ENCODE measurements around the gene ULK1.

DNA sequence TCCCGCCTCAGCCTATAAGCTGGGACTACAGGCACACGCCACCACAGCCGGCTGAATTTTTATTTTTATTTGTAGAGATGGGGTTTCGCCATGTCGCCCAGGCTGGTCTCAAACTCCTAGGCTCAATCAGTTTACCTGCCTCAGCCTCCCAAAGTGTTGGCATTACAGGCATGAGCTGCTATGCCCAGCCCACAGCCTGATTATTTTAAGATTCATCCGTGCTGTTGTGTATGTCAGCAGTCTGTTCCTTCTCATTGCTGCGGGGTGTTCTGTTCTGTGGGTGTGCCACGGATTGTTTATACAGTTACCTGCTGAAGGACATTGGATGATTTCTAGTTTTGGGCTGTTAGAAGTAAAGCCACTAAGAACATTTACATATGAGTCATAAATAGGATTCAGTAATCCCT is 45.7 kb downstream of the ULK1 start:
- TF ChIP-seq, protein P1, sequence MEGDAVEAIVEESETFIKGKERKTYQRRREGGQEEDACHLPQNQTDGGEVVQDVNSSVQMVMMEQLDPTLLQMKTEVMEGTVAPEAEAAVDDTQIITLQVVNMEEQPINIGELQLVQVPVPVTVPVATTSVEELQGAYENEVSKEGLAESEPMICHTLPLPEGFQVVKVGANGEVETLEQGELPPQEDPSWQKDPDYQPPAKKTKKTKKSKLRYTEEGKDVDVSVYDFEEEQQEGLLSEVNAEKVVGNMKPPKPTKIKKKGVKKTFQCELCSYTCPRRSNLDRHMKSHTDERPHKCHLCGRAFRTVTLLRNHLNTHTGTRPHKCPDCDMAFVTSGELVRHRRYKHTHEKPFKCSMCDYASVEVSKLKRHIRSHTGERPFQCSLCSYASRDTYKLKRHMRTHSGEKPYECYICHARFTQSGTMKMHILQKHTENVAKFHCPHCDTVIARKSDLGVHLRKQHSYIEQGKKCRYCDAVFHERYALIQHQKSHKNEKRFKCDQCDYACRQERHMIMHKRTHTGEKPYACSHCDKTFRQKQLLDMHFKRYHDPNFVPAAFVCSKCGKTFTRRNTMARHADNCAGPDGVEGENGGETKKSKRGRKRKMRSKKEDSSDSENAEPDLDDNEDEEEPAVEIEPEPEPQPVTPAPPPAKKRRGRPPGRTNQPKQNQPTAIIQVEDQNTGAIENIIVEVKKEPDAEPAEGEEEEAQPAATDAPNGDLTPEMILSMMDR (conservative IDR thresholded peaks at IDR 0.05 in 1 of 2, IDR thresholded peaks at IDR 0.05 in 1 of 2; ENCODE audit: low read depth in 1 of 2, low read length in 2 of 2): no peak
- no peak for TF ChIP-seq EZH2 (IDR thresholded peaks at IDR 0.05; ENCODE audit: low read length, missing control alignments)
